HepG2 (cell line): ENCODE data around the gene NRP1. TPM values are rescaled to one million over a fixed set of nuclear protein-coding genes. Genes with fewer than 3 reads are reported as not detected.

Experiments
- CEBPB ChIP-seq: IDR thresholded peaks from 2 replicates; pipeline ENCODE4 v1.6.1; 2011; ENCODE audit warnings: low read depth, low read length, improper control_type of control experiment, borderline replicate concordance
- FOXJ3 ChIP-seq: sonication (generic); formaldehyde crosslinking; IDR thresholded peaks from 2 replicates; pipeline ENCODE4 v1.4.0; 2020; ENCODE audit warnings: missing genetic modification reagents, mild to moderate bottlenecking, borderline replicate concordance
- KDM3A ChIP-seq: IDR thresholded peaks from 2 replicates; pipeline ENCODE4 v1.6.1; 2018; ENCODE audit warnings: low read depth, missing compliant biosample characterization
- NFATC3 ChIP-seq: sonication (generic); formaldehyde crosslinking; IDR thresholded peaks from 2 replicates; pipeline ENCODE4 v1.5.1; 2020; ENCODE audit warnings: mild to moderate bottlenecking, missing genetic modification reagents
- PHB2 ChIP-seq: fragments of 450-650 bp; IDR thresholded peaks from 2 replicates; pipeline ENCODE4 v1.6.1; 2018; ENCODE audit not compliant: partially characterized antibody
- SIX1 ChIP-seq: sonication (generic); formaldehyde crosslinking; IDR thresholded peaks from 2 replicates; pipeline ENCODE4 v1.4.0; 2020; ENCODE audit warnings: missing genetic modification reagents, borderline replicate concordance
- ZKSCAN5 ChIP-seq: sonication (generic); formaldehyde crosslinking; IDR thresholded peaks from 2 replicates; pipeline ENCODE4 v1.5.1; 2020; ENCODE audit warnings: mild to moderate bottlenecking, missing genetic modification reagents
- ZNF501 ChIP-seq: sonication (generic); formaldehyde crosslinking; IDR thresholded peaks from 2 replicates; pipeline ENCODE4 v1.5.1; 2020; ENCODE audit warnings: mild to moderate bottlenecking, moderate library complexity, missing genetic modification reagents
- polyA plus RNA-seq, 8 experiments: library from polyadenylated mRNA; depleted of rRNA in 3 of 8; stranded (reverse) in 7 of 8; unstranded in 1 of 8; fragments of >200 nt; fragmentation: Illumina TruSeq in 4 of 8; extraction: Trizol in 4 of 8; gene quantifications; 2 replicates each; pipeline versions ENCODE4 v1.2.1 to v1.2.3, GENCODE V29; 2011 to 2016; ENCODE audit warnings: low read depth in 4 of 8, missing spikeins in 1 of 8, mixed read lengths in 1 of 8; ENCODE audit not compliant: insufficient read depth in 1 of 8
- total RNA-seq, 5 experiments: library from RNA; depleted of rRNA; stranded (reverse); fragments of >200 nt; fragmentation: Illumina TruSeq; extraction: Trizol; gene quantifications; 2 replicates each; pipeline ENCODE4 v1.2.3, GENCODE V29; 2016; ENCODE audit warnings: low read depth in 1 of 5
- TF ChIP-seq, protein P1 (sequence below): IDR thresholded peaks from 2 replicates; pipeline ENCODE4 v1.6.1; 2012; ENCODE audit warnings: low read length, improper control_type of control experiment
- TF ChIP-seq, protein P2 (sequence below): sonication (generic); formaldehyde crosslinking; conservative IDR thresholded peaks from 2 replicates; pipeline ENCODE4 v1.4.0; 2020; ENCODE audit warnings: missing genetic modification reagents
- TF ChIP-seq, protein P3 (sequence below): sonication (generic); formaldehyde crosslinking; IDR thresholded peaks from 2 replicates; pipeline ENCODE4 v1.5.0; 2020; ENCODE audit warnings: mild to moderate bottlenecking, missing genetic modification reagents
- TF ChIP-seq, protein P4 (sequence below): sonication (generic); formaldehyde crosslinking; IDR thresholded peaks from 2 replicates; pipeline ENCODE4 v1.5.1; 2020; ENCODE audit warnings: mild to moderate bottlenecking, missing genetic modification reagents
- TF ChIP-seq, protein P5 (sequence below): IDR thresholded peaks from 2 replicates; pipeline ENCODE4 v1.6.1; 2016

Gene NRP1
- total and polyA plus RNA-seq, 2 of the 13 experiments (the other 11 are each of a cell fraction or from before 2014, with no cell fraction given), result 5.3 to 5.8 TPM

DNA sequence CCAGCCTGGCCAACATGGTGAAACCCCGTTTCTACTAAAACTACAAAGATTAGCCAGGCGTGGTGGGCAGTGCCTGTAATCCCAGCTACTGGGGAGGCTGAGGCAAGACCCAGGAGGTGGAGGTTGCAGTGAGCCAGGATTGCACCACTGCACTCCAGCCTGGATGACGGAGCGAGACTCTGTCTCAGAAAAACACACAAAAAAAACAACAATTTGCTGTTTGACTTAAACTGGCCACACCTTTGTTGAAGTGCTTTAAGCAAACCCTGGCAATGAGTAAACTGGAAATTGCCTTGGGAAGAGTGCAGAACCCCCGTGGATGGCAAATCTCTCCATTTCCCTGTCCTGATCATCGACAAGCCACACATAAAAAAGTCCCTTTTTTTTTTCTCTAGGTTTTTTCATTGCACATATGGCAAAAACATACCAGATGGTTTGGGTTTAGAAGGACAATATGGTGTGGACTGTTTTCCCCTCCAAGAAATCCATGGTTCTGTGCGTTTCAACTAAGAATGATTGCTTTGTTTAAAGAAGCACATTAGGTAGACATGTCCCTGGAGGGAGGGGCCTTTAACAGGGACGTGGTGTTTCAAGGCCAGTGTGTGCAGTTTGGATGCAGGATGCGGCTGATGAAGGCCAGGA, 76.9 kb downstream of the NRP1 start (continued):
- TF ChIP-seq, protein P1, sequence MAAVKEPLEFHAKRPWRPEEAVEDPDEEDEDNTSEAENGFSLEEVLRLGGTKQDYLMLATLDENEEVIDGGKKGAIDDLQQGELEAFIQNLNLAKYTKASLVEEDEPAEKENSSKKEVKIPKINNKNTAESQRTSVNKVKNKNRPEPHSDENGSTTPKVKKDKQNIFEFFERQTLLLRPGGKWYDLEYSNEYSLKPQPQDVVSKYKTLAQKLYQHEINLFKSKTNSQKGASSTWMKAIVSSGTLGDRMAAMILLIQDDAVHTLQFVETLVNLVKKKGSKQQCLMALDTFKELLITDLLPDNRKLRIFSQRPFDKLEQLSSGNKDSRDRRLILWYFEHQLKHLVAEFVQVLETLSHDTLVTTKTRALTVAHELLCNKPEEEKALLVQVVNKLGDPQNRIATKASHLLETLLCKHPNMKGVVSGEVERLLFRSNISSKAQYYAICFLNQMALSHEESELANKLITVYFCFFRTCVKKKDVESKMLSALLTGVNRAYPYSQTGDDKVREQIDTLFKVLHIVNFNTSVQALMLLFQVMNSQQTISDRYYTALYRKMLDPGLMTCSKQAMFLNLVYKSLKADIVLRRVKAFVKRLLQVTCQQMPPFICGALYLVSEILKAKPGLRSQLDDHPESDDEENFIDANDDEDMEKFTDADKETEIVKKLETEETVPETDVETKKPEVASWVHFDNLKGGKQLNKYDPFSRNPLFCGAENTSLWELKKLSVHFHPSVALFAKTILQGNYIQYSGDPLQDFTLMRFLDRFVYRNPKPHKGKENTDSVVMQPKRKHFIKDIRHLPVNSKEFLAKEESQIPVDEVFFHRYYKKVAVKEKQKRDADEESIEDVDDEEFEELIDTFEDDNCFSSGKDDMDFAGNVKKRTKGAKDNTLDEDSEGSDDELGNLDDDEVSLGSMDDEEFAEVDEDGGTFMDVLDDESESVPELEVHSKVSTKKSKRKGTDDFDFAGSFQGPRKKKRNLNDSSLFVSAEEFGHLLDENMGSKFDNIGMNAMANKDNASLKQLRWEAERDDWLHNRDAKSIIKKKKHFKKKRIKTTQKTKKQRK, result no peak
- TF ChIP-seq NFATC3 (CRISPR knock-in tag) (no peak), PHB2 (no peak), ZNF501 (0 out of 2 replicates have a peak, but pooled peaks have one; percentile 30), ZKSCAN5 (CRISPR knock-in tag) (no peak), CEBPB (peak; percentile 69; the same call in 1 of the 2 replicates), FOXJ3 (no peak), SIX1 (no peak), KDM3A (CRISPR knock-in tag) (no peak)
- TF ChIP-seq, protein P2, sequence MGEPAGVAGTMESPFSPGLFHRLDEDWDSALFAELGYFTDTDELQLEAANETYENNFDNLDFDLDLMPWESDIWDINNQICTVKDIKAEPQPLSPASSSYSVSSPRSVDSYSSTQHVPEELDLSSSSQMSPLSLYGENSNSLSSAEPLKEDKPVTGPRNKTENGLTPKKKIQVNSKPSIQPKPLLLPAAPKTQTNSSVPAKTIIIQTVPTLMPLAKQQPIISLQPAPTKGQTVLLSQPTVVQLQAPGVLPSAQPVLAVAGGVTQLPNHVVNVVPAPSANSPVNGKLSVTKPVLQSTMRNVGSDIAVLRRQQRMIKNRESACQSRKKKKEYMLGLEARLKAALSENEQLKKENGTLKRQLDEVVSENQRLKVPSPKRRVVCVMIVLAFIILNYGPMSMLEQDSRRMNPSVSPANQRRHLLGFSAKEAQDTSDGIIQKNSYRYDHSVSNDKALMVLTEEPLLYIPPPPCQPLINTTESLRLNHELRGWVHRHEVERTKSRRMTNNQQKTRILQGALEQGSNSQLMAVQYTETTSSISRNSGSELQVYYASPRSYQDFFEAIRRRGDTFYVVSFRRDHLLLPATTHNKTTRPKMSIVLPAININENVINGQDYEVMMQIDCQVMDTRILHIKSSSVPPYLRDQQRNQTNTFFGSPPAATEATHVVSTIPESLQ (CRISPR knock-in tag), result no peak
- TF ChIP-seq, protein P3, sequence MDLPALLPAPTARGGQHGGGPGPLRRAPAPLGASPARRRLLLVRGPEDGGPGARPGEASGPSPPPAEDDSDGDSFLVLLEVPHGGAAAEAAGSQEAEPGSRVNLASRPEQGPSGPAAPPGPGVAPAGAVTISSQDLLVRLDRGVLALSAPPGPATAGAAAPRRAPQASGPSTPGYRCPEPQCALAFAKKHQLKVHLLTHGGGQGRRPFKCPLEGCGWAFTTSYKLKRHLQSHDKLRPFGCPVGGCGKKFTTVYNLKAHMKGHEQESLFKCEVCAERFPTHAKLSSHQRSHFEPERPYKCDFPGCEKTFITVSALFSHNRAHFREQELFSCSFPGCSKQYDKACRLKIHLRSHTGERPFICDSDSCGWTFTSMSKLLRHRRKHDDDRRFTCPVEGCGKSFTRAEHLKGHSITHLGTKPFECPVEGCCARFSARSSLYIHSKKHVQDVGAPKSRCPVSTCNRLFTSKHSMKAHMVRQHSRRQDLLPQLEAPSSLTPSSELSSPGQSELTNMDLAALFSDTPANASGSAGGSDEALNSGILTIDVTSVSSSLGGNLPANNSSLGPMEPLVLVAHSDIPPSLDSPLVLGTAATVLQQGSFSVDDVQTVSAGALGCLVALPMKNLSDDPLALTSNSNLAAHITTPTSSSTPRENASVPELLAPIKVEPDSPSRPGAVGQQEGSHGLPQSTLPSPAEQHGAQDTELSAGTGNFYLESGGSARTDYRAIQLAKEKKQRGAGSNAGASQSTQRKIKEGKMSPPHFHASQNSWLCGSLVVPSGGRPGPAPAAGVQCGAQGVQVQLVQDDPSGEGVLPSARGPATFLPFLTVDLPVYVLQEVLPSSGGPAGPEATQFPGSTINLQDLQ, result no peak
- TF ChIP-seq, protein P4, sequence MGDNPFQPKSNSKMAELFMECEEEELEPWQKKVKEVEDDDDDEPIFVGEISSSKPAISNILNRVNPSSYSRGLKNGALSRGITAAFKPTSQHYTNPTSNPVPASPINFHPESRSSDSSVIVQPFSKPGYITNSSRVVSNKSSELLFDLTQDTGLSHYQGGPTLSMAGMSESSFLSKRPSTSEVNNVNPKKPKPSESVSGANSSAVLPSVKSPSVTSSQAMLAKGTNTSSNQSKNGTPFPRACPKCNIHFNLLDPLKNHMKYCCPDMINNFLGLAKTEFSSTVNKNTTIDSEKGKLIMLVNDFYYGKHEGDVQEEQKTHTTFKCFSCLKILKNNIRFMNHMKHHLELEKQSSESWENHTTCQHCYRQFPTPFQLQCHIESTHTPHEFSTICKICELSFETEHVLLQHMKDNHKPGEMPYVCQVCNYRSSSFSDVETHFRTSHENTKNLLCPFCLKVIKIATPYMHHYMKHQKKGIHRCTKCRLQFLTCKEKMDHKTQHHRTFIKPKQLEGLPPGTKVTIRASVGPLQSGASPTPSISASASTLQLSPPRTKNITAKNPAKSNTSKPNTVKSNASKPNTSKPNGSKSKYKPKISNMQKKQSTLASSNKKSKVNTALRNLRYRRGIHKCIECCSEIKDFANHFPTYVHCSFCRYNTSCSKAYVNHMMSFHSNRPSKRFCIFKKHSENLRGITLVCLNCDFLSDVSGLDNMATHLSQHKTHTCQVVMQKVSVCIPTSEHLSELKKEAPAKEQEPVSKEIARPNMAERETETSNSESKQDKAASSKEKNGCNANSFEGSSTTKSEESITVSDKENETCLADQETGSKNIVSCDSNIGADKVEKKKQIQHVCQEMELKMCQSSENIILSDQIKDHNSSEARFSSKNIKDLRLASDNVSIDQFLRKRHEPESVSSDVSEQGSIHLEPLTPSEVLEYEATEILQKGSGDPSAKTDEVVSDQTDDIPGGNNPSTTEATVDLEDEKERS, result no peak
- TF ChIP-seq, protein P5, sequence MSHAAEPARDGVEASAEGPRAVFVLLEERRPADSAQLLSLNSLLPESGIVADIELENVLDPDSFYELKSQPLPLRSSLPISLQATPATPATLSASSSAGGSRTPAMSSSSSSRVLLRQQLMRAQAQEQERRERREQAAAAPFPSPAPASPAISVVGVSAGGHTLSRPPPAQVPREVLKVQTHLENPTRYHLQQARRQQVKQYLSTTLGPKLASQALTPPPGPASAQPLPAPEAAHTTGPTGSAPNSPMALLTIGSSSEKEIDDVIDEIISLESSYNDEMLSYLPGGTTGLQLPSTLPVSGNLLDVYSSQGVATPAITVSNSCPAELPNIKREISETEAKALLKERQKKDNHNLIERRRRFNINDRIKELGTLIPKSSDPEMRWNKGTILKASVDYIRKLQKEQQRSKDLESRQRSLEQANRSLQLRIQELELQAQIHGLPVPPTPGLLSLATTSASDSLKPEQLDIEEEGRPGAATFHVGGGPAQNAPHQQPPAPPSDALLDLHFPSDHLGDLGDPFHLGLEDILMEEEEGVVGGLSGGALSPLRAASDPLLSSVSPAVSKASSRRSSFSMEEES (CRISPR knock-in tag), result no peak
